Endometrial microvascular endothelial cells (primary cell): Measurements from ENCODE around the gene KLHL11. TPM values are rescaled to one million over a fixed set of nuclear protein-coding genes. Genes with fewer than 3 reads are reported as not detected.

Experiments
- in situ Hi-C: cut with HindIII; loops from 2 replicates; pipeline ENCODE4 v1.10.0; 2017; ENCODE audit warnings: low sequenced_read_pairs, low pct_unique_long_range_greater_than_20kb; ENCODE audit errors: inconsistent ontology term
- total RNA-seq: library from RNA; depleted of rRNA; stranded (reverse); fragments of >200 nt; gene quantifications from one replicate; pipeline ENCODE4 v1.2.3, GENCODE V29; 2015; ENCODE audit errors: inconsistent ontology term

The KLHL11 gene
- total RNA-seq, 1 donor from 2014 or later = 23.1 TPM

GRCh38 chr17:41814195-41814594, 51.0 kb downstream of the KLHL11 start:
- in situ Hi-C loops = no loop called here

DNA sequence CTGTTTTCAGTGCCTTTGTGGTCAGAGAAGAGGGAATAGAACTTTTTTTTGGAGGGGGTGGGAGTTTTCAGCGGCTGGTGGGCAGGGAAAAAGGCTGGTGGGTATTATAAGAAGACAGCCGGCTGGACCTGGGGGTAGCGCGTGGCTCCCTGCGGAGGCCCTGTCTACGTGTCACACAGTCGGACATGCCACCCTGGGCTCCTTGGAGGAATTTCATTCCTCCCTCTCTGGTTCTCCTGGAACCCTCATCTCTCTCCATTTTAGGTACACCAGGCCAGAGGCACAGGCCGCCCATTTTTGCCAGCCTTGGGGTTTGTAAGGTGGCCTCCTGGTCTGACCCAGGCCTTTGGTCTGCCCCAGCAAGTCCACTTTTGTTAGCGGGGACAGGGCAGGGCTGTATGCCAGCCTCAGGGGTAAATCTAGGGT, 51.5 kb downstream of the KLHL11 start:
- in situ Hi-C loops = no loop called here

GRCh38 chr17:41813152-41813680, 52.0 kb downstream of the KLHL11 start:
- in situ Hi-C loops = no loop called here

DNA sequence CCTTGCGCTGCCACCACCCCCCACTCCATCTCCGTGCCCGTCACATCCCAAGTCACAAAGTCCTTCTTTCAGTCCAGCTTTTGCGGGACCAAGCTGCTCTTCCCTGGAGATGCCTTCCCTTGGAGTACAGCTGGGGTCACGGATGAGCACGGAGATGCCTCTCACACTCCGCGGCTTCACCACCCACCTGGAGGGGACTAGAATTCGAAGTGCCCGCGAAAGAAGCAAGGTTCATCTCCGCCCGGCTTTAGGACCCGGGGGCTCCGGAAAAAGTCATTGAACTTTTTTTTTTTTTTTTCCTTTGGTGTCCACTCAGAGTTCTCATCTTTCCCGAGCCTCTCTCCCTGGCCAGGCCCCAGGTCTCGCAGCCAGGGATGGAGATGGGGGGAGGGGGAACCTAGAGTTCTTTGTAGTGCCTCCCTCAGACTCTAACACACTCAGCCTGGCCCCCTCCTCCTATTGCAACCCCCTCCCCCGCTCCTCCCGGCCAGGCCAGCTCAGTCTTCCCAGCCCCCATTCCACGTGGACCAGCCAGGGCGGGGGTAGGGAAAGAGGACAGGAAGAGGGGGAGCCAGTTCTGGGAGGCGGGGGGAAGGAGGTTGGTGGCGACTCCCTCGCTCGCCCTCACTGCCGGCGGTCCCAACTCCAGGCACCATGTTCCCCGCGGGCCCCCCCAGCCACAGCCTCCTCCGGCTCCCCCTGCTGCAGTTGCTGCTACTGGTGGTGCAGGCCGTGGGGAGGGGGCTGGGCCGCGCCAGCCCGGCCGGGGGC, 52.7 kb downstream of the KLHL11 start, which contains the start of gene FKBP10:
Gene FKBP10 (plus strand): TSS at position 624 of the 771 bp plus-strand sequence. CDS start 31 bp downstream, at position 655.
- in situ Hi-C loops = no loop called here

DNA sequence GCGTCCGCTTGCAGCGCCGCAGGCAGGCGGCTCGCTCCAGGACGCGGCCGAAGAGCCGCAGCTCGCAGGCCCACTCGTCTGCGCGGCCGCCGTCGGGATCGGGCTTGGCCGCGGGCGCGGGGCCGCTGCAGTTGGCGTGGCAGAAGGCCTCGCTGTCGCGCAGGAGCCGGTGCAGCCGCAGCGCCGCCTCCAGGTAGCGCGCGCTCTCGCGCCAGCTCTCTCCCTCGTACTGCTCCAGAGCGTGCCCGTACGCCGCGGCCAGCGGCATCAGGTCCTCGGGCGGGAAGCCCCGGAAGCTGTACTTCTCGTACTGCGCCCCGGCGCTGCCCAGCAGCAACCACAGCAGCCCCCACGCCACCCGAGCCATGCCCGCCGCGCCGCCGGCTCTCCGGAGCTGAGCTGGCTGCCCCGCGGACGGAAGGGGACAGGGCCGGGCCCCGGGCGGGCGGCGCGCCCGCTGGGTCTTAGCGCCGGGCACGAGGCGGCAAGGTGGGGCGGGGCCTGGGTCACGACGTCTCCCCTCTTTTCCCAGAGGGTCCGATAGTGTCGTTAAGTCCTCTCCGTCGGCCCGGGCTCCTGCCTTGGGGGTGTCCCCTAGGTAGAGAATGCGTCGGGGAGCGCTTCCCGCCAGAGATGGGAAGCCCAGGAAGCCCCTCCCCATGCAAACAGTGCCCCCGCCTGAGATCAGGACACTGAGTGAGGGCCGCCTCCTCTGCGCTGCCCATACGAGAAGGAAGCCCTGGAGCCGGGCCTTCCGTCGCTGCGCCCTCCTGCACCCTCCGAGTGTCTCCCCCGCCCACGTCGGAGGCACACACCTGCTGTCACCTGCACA, 53.5 kb downstream of the KLHL11 start, which contains the start of gene P3H4:
Gene P3H4 (minus strand): TSS at position 401 of the 832 bp plus-strand sequence. CDS start 34 bp downstream, at position 367.
- in situ Hi-C loops = no loop called here

GRCh38 chr17:41810659-41811548, 54.3 kb downstream of the KLHL11 start:
- in situ Hi-C loops = no loop called here

DNA sequence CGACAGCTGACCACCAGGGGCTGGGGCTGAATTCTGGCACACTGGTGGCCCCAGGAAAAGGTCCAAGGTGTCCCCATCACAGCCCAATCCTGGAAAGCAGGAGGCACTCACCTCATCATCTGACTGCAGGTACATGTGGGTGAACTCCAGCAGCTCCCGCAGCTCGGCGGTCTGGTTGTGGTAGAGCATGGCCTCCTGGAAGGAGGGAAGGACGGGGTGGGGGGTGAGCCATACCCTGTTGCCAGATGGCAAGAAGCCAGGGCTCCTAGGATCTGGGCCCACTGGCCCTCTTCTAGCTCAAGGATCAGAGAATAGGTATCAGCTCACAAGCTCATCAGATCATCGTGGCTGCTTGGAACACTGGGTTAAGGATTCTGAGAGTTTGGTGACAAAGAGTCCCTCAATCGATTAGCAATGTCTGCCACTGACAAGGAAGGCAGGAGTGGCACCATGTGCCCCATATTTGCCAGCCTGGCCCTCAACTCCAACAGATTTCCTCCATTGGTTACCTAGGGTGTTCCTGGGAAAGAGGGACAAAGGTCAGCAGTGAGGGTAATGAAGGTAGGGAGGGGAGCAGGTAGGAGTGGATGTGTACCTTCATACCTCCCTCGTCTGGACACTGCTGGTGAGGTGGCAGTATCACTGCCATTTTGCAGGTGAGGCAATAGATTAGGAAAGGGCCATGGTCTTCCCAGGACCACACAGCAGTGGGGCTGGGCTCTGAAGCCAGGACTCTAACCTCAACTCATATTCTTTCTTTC, 58.4 kb downstream of the KLHL11 start:
- in situ Hi-C loops = loop anchor here (10.0 kb wide), 1 partner anchor 82 kb away; no protein-coding TSS in a partner anchor

Other genes starting within 250 kb of the KLHL11 start
- not detected for gene KRT17, start 240.8 kb downstream of the KLHL11 start, total RNA-seq
- 111 TPM for gene EIF1, start 176.5 kb downstream of the KLHL11 start, total RNA-seq
- not detected for gene GAST, start 153.1 kb downstream of the KLHL11 start, total RNA-seq
- gene HAP1, start 130.8 kb downstream of the KLHL11 start, total RNA-seq = under 0.01 TPM
- gene JUP, start 78.7 kb downstream of the KLHL11 start, total RNA-seq = 161 TPM
- gene P3H4, start 53.5 kb downstream of the KLHL11 start, total RNA-seq = 33.3 TPM
- 166 TPM for gene FKBP10, start 52.4 kb downstream of the KLHL11 start, total RNA-seq
- 56.4 TPM for gene NT5C3B, start 29.2 kb downstream of the KLHL11 start, total RNA-seq
- not detected for gene KLHL10, start 27.6 kb downstream of the KLHL11 start, total RNA-seq
- 237 TPM for gene ACLY, start 53.5 kb upstream of the KLHL11 start, total RNA-seq
- not detected for gene ODAD4, start 65.2 kb upstream of the KLHL11 start, total RNA-seq
- 92.8 TPM for gene CNP, start 101.4 kb upstream of the KLHL11 start, total RNA-seq
- gene DNAJC7, start 152.0 kb upstream of the KLHL11 start, total RNA-seq = 66.0 TPM
- 60.0 TPM for gene NKIRAS2, start 154.7 kb upstream of the KLHL11 start, total RNA-seq
- 0.56 TPM for gene C17orf113, start 185.2 kb upstream of the KLHL11 start, total RNA-seq
- 0.19 TPM for gene ZNF385C, start 233.1 kb upstream of the KLHL11 start, total RNA-seq
- 7.1 TPM for gene DHX58, start 247.3 kb upstream of the KLHL11 start, total RNA-seq